ENCODE measurements around the gene PGP. TPM values are rescaled to one million over a fixed set of nuclear protein-coding genes. Genes with fewer than 3 reads are reported as not detected.

Gene PGP
- polyA plus RNA-seq, 3 donors: 13.0 to 17.1 (median 14.9) TPM

GRCh38 chr16:2229632-2230250 is 15.1 kb upstream of the PGP start:
- no peak for DNase-seq (ENCODE audit: extremely low read depth in 1 of 11, low read depth in 9 of 11, low spot score in 4 of 11)

- no peak for DNase-seq (ENCODE audit: extremely low read depth in 1 of 11, low read depth in 9 of 11, low spot score in 4 of 11)
These were observed 14.5 kb upstream of the PGP start for GRCh38 chr16:2229091-2229490.

GRCh38 chr16:2228161-2228824 is 13.7 kb upstream of the PGP start:
- DNase-seq (ENCODE audit: extremely low read depth in 1 of 11, low read depth in 9 of 11, low spot score in 4 of 11): no peak

GRCh38 chr16:2226918-2227317 is 12.3 kb upstream of the PGP start:
- no peak for DNase-seq (ENCODE audit: extremely low read depth in 1 of 11, low read depth in 9 of 11, low spot score in 4 of 11)

- DNase-seq (ENCODE audit: extremely low read depth in 1 of 11, low read depth in 9 of 11, low spot score in 4 of 11): no peak
These were observed 11.7 kb upstream of the PGP start for GRCh38 chr16:2226245-2226793.

GRCh38 chr16:2223942-2224486 is 9.4 kb upstream of the PGP start:
- no peak for DNase-seq (ENCODE audit: extremely low read depth in 1 of 11, low read depth in 9 of 11, low spot score in 4 of 11)

- DNase-seq (ENCODE audit: extremely low read depth in 1 of 11, low read depth in 9 of 11, low spot score in 4 of 11): peak; percentile 93 to 99 (median 98)
These were observed 8.7 kb upstream of the PGP start, which contains the start of gene E4F1 for GRCh38 chr16:2223221-2223941. TSS of gene E4F1 (plus strand) at chr16:2223591. CDS start at chr16:2223614, 23 bp downstream.

- DNase-seq (ENCODE audit: extremely low read depth in 1 of 11, low read depth in 9 of 11, low spot score in 4 of 11): no peak
These were observed 1.7 kb upstream of the PGP start for GRCh38 chr16:2216330-2216729.

GRCh38 chr16:2213817-2214718 is 572 bp downstream of the PGP start:
- DNase-seq (ENCODE audit: extremely low read depth in 1 of 11, low read depth in 9 of 11, low spot score in 4 of 11): no peak

- DNase-seq (ENCODE audit: extremely low read depth in 1 of 11, low read depth in 9 of 11, low spot score in 4 of 11): no peak
These were observed 2.0 kb downstream of the PGP start for GRCh38 chr16:2212362-2213324.

GRCh38 chr16:2211923-2212347 is 2.7 kb downstream of the PGP start:
- DNase-seq (ENCODE audit: extremely low read depth in 1 of 11, low read depth in 9 of 11, low spot score in 4 of 11): no peak

- DNase-seq (ENCODE audit: extremely low read depth in 1 of 11, low read depth in 9 of 11, low spot score in 4 of 11): no peak
These were observed 4.0 kb downstream of the PGP start, which contains the start of gene BRICD5 for GRCh38 chr16:2210386-2211365. TSS of gene BRICD5 (minus strand) at chr16:2210863. CDS start at chr16:2210833, 30 bp downstream.

GRCh38 chr16:2210009-2210332 is 4.7 kb downstream of the PGP start:
- no peak for DNase-seq (ENCODE audit: extremely low read depth in 1 of 11, low read depth in 9 of 11, low spot score in 4 of 11)

- DNase-seq (ENCODE audit: extremely low read depth in 1 of 11, low read depth in 9 of 11, low spot score in 4 of 11): no peak
These were observed 5.2 kb downstream of the PGP start for GRCh38 chr16:2209258-2210008.

- DNase-seq (ENCODE audit: extremely low read depth in 1 of 11, low read depth in 9 of 11, low spot score in 4 of 11): no peak
These were observed 5.9 kb downstream of the PGP start for GRCh38 chr16:2208772-2209171.

GRCh38 chr16:2208308-2208707 is 6.3 kb downstream of the PGP start:
- DNase-seq (ENCODE audit: extremely low read depth in 1 of 11, low read depth in 9 of 11, low spot score in 4 of 11): no peak

All from renal cortex interstitium (tissue), 11 donors.